CD4-positive, alpha-beta T cell treated with Interleukin-2 at 100 ng/mL for 4 hours (primary cell): ENCODE data around the gene MYT1.

Source experiments
- DNase-seq: peaks from one replicate; pipeline ENCODE4 v3.0.0-alpha.2; 2020; ENCODE audit warnings: low spot score

The MYT1 gene

DNA sequence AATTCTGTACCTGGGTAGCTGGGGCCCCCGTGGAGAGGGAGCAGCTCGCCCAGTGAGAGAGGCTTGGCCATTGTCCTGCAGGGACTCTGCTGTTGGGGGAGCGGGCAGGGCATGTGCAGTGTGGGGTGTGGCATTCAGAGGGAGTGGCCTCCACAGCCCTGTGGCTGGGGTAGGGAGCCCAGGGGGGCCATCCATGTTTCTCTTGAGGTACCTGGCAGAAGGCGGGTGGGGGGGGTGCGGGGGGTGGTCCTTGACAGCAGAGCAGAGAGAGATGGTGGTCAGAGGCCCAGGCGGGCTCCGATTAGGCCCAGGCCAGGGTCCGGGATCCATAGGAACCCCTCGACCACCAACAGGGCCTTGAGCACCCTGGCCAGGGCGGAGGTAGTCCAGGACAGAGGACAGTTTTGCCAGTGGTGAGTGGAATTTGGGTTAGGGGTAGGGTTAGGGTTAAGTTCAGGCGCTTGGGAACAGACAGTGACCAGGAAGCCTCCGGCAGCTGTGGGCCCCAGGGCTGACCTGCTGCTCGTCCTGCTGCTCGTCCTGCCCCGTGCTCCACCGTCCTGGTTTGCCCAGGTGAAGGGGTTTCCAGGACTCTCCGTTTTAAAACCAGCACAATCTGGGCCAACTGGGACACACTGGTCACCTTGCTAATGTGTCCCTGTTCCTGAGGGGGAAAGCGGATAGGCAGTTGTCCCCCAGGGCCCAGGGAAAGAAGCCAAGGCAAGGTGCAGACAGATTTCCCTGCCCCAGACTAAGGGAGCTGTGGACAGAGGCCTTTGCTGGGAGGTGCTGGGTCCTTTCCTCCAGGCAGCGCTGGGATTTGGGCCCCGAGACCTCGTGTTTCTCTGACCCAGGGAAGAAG lies 24.8 kb upstream of the MYT1 start:
- no peak for DNase-seq

DNA sequence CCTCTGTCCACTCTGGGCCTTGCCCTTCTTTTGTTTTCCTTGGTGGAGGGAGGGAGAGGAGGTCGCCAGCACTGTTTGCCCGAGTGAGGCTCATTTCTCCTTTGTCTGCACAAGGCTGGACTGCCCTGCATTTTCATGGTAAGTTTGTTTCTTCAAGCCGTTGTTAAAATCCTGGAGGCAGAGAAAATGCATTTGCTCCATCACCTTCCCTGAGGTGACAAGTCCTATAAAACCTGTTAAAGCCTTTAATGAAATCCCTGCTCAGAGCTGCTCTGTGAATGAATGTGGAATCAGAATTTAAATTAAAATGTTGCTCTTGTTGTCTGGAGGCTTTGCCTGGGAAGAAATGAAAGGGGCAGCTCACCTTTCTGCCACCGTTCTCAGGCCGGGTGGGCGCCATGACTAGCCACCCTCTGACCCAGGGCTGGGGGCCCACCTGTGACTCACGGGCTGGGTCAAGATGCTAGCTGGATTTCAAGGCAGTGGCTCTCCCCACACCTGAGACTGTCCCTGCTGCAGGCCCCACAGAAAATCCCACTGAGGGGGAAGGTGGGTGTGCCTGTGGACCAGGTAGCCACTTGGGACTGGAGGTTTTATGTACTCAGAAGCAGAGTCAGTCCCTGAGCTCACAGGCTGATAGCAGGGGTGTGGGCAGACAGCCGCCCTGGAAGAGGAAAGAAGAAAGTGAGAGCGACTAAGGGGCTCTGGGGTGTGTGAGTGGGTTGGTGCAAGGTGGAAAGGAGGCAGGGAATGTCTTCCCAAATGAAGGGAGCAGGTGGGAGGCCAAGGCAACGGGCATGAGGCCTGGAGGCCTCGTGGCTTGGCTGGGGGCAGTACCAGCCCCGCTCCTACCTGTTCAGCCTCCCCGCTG lies 24.0 kb upstream of the MYT1 start:
- DNase-seq, result no peak

DNA sequence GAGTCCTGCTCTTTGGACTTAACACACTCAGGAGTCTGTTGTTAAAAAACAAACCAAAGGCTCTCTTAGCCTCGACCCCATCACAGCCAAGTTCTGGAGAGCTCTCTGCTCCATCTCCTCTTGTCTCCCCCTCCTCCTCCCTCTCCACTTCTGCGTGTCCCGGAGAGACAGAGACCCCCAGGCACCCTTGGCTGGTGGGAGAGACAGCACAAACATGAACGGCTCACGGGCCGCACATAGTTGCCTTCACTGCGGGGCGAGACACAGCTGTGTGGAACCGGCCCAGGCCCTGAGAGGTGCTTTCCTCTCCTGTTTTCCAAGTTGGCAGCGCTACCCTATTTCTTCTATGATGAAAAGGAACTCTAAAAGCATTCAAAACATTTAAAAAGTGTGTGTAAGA lies 23.3 kb upstream of the MYT1 start:
- DNase-seq, result no peak

DNA sequence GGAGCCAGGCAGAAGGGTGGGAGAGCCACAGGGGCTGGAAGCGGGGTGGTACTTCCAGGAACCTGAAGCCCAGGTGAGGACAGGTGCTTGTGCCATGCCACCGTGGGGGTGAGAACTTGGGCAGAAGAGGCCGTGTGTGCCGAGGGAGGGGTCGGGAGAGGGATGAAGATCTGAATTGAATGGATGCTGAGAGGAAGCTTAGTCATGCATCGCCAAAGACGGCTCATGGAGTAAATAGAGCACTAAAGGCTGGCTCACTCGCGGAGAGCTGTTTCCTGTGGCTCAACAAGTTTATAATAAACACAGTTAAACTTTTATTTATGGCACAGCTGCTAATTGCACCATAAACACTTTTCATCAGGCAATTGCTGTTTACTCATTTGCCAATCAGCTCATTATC lies 21.7 kb upstream of the MYT1 start:
- DNase-seq, result no peak

DNA sequence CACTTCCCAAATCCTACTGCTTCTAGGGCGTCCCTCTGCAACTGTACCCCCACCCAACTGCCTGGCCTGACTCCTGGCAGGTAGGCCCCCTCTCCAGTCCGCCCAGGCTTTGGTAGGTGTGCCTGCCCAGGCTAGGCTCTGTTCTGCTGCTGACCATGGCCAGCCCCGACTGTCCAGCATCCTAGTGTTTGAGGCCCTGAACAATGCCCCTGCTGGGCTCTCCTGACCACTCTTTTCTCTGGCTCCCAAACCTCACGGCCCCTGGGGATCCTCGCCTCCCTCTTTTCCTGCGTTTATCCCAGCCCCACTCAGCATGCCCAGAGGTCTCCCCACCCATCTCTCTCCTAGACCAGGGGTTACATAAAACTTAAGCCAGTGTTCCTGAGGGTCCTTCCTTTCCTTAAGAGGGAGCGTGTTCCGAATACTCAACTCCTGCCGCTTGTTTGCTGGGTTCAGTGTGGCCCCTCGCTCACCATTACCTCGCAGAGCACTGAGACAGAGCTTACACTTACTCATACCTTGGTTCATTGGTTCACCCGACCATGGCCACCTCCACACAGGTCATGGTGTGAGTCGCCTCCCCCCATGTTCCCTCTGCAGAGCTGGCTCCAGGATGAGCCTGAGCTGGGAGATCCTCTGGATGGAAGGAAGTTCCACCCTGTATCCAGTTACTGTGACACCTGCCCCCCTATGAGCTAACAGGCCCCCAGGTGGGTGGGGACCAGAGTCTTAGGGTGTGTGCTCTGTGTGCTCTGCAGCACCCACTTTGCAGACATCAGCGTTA lies 21.0 kb upstream of the MYT1 start:
- DNase-seq, result no peak

DNA sequence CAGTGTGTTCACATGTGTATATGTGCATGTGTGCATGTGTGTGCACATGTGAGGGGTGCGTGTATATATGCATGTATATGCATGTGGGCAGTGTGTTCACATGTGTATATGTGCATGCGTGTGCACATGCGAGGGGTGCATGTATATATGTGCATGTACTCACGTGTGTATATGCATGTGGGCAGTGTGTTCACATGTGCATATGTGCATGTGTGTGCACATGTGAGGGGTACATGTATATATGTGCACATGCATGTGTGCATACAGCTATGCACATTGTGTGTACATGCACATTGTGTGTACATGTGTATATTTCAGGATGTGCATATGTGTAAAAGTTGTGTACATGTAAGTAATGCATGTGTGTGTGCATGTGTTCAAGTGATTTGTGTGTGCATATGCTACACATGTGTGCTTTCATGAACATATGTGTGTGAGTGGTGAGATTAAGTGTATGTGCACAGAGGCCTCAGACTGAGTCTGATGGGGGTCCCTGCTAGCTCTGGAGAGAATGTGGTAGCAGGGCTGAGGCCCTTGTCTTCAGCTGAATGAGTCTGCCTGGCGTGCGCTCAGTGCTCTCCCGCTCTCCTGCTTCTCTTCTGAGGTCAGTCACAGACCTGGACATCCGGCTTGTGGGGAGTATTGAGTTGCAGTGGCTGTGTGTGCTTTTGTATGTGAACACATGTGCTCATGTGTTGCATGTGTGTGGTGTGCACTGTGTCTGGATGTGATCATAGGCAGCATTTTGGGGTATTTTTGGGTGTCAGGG lies 19.9 kb upstream of the MYT1 start:
- DNase-seq, result no peak

DNA sequence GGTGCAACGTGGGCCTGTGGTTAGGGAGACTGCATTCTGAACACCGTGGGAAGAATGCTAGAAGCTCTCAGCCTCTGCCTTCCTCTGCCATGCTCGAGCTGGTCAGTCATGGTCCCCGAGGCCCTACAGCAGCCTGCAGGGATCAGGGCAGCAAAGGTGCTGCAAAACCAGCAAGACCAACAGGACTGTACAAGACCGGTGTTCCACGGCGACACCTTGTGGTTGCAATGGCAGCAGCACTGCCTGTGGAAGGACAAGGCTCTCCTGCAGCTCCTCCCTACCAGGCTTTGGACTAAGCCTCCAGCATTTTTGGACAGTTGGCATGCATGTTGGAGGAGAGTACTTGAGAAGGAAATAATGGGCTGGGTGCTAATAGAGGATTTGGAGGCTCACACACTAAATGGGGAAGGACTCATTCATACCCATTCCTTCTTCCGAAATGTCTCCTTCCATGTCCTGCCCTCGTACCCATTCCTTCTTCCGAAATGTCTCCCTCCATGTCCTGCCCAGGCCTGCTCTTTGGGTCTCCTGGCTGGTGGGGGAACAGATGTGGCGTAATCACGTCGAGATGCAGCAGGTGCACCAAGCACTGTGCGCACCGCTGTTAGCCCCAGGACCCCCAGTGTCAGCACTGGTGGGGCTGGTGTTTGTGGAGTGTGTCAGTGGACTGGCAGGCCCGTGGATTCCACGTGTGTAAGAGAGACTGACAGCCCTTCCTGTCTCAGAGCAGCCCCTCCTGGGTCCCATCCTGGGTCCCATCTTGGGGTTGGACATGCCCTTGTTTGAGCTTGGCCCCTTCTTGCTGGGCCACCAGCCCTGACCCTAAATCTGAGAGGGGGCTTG lies 18.6 kb upstream of the MYT1 start:
- DNase-seq, result no peak

DNA sequence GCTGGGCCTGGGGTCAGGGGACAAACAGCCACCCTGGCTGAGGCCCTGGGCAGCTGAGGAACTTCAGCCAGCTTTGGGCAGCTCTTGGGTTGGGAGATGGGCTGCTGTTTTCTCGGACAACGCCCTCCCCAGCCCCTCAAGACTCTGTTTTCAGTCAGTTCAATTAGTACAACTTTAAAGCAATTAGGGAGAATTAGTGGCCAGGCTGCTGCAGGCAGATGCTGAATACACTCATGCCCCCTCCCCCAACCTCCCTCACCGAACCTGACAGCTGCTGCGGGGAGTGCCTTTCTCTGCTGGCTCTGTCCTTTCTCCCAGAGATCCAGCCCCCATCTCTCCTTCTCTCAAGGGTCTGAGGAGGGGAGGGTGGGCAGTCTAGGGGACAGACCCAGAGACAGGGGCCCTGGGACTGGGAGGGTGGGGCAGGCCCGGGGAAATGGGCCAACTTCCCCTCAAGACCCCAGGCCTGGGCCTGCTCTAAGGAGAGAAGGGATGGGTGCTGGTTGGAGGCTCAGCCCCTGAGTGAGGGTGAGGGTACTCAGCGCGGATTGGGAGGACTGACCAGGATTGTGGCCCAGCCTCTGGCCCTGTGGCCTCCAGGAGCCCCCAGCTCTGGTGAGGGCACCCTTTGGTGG lies 17.8 kb upstream of the MYT1 start:
- DNase-seq, result no peak

DNA sequence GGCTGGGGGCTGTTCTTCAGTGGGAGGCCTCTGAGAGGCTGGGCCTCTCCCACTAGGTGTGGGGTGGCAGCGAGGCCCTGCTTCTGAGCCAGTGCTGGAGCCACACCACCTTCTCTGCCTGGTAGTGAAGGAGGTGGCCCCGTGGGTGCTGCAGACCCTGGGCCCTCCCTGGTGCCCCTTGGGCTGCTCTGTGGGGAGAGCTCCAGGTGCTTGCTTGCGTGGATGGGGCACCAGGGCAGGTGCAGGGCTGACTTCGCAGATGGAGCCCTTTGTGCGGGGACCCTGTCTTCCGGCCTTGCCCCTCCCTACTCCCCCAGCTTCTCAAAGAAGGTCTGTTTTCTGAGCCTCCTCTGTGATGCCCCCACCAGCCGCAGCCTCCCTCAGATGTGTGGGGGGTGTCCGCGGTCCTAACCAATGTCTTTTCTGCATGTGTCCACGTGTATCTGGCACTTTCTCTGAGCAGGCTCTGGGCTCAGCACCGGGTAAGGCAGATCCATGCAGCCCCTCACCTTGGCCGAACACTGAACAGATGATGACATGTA lies 17.2 kb upstream of the MYT1 start:
- DNase-seq, result no peak

DNA sequence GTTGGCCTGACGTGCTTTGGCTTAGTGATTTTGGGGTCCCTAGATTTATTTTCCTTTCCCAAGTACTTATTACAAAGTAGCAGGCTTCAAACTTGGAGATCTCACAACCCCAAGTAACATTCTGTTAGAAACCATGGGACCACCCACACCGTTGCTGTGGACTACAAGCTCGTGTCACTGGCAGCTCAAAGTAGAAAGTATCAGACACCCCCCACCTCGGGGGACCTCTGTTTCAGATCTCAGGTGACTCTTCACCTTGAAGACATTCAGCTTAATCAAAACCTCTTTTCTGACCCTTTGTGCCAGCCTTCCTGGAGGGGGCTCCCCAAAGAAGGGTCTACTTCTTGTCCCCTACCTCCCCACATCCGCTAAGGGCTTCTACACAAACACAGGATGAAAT lies 15.7 kb upstream of the MYT1 start:
- DNase-seq, result no peak

DNA sequence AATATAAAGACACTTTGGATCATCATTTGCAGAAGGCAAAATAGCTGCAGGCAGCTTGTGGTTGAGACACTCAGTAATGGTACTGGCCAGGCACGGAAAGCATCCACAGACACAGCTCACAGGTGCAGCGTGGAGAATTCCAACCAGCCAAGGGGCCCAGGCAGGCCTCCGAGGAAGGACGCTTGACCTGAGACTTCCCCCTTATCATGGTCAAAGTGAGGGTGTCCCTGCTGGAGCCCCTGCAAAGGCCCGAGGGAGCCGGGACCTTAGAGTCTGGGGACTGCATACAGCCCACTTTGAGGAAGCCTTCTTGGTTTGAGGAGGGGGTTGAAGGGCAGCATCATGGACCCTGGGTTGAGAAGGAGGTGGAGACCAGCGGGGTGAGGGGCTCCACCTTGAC lies 15.1 kb upstream of the MYT1 start:
- DNase-seq, result no peak

DNA sequence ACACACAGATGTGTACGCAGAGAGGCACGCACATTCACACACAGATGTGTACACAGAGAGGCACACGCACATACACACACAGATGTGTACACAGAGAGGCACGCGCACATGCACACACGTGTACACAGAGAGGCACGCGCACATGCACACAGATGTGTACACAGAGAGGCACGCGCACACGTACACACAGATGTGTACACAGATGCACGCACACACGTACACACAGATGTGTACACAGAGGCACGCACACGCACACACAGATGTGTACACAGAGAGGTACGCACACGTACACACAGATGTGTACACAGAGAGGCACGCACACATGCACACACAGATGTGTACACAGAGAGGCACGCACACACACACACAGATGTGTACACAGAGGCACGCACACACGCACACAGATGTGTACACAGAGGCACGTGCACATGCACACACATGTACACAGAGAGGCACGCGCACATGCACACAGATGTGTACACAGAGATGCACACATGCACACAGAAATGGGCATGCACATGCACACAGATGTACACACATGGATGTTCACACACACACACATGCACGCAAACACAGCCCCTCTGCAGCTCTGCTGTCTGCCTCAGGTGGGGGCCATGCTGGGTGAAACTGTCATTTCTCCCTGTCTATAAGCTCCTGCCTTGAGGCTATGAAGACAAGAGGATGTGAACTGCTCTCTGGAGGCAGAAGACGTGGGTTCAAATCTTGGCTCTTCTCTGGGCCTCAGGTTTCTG lies 14.3 kb upstream of the MYT1 start:
- DNase-seq, result no peak

DNA sequence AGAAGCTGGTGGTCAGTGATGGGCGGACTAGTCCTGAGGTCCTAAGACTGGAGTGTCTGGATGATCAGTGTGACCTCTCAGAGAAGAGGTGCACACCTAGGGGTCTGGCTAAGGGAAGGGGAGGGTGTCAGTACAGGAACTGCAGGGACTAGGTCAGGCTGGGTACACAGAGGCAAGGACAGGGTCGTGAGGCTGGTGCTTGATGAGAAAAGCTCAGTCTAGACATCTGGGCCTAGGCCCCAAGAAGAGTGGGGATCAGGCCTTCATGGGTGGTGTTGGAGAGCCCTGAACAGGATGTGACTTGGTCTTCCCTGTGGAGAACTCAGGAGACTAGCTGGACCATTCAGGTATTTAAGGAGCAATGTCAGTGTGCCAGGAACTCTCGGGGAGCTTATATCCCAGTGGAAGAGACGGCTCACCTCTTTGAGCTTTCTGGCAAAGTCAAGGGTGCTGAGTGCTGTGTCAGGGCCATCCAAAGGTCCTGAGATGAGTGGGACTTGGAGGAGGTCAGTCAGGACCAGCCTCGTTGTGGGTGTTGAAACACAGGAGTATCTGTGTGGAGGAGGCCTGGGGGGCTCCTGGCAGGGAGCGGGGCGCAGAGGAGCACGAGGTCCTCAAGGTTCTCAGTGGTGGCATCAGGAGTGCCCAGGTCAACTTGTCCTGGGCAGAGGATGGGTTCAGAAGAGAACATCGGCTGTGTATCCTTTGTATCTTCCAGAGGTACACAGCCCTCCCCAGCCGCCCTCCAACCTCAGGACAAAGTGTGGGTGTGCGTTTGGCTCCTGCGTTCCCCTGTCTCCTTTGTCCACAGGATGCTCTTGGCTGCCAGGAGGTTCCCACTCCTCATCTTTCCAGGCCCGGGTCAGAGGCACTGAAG lies 13.3 kb upstream of the MYT1 start:
- DNase-seq, result no peak

DNA sequence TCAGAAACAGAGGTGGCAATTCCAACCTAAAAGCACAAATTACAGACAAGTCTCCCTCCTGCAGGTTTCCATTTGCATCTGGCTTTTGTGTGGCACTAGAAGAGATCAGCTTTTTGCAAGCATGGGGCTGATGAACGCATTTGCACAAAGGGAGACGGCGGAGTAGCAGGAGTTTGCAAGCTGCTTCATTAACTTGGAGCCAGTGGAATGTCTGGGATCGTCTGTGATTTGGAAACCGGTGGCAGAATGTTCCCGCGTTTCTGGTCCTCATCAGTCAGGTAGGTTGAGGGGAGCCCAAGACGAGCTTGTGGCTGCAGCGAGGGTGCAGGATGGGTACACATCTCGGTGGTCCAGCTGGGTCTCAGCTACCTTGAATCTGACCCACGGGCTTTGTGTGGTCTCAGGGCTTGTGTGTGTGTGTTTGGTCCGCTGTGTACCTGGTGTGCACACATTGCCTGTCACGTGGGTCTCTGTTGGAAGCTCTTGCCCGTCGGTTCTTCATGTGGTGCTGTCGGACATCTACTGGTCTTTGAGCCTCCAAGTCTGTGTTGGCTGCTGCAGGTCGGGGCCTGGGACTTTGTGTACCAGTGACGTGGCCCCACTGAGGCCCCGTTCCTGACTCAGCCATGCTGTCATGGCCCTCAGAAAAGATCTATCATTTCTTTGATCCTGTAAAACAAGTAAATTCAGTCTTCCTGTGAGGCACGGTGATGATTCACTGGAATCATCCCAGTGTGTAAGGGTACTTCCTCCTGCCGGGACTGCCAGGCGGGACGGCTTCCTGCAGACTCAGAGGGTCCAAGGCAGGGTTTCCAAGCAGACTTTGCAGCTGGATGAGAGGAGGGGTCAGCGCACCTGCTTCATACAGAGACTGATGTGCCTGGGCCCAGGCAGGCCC lies 12.4 kb upstream of the MYT1 start:
- no peak for DNase-seq

DNA sequence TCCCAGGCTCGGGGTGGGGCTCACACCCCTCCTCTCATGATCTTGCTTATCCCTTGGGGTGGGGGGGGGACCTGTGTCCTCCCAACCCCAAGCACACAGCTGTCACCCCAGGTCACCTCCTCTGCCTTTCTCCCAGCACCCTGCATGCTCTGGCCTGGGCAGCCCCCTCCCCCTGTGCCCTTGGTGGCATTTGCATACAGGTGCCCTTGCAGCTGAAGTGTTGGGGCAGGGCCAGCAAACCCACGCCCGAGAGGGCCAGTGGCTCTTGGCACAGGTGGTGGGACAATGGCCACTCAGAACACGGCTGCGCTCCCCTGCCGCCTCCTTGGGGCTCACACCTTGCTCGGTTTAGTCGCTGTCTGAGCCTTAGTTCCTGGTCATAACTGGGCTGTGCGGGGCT lies 11.3 kb upstream of the MYT1 start:
- no peak for DNase-seq

DNA sequence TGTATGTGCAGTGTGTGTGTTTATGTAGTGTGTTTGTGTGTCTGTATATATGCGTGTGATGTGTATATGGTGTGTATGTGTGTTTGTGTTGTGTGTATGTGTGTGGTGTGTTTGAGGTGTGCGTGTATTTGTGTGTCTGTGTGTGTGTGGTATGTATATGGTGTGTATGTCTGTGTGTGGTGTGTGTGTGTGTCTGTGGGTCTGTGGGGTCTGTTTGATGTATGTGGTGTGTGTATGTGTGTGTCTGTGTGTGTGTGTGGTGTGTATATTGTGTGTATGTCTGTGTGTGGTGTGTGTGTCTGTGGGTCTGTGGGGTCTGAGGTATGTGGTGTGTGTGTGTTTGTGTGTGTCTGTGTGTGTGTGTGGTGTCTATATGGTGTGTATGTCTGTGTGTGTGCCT lies 10.8 kb upstream of the MYT1 start:
- DNase-seq, result no peak

DNA sequence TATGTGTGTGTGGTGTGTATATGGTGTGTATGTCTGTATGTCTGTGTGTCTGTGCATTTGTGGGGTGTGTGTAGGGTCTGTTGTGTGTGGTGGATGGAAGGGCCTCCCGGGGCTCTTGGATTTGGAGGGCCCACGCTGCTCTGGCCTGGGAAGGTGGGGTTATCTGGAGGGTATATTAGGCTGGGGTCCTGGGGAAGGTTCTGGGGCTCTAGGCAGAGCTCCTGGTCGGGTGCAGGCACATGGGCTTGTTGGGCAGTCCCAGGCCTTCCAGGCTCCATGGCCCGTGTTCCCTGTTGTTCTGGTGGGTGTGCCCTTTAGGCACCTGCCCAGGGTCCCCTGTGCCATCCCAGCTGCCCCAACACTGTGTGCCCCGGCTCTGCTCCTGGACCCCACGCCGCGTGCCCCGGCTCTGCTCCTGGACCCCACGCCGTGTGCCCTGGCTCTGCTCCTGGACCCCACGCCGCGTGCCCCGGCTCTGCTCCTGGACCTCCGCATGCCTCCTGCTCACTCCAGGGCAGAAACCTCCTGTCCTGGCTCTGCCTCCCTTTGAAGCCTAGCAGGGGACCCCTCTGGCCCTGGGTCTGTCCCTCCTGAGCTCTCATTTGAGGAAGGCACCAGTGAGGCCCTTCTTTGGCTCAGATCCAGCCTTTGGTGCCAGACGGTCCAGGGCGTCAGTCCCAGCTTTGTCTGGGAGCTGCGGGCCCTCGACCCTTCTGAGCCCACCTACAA lies 10.2 kb upstream of the MYT1 start:
- DNase-seq, result no peak
